ENCODE data around the gene GBP2.
"Not testable (repeated sequence)": the region's sequence is repeated elsewhere in the genome, so short reads cannot be mapped to it uniquely, and the experiment has no call there.

Gene GBP2, protein sequence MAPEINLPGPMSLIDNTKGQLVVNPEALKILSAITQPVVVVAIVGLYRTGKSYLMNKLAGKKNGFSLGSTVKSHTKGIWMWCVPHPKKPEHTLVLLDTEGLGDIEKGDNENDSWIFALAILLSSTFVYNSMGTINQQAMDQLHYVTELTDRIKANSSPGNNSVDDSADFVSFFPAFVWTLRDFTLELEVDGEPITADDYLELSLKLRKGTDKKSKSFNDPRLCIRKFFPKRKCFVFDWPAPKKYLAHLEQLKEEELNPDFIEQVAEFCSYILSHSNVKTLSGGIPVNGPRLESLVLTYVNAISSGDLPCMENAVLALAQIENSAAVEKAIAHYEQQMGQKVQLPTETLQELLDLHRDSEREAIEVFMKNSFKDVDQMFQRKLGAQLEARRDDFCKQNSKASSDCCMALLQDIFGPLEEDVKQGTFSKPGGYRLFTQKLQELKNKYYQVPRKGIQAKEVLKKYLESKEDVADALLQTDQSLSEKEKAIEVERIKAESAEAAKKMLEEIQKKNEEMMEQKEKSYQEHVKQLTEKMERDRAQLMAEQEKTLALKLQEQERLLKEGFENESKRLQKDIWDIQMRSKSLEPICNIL

GRCh38 chr1:89125913-89126580 lies at the start of gene GBP2:
GBP2 (minus strand) TSS chr1:89126114; CDS start chr1:89121966, 4,148 bp downstream.
- peak; percentile 12 for DNase-seq (ENCODE audit: low spot score)

DNA sequence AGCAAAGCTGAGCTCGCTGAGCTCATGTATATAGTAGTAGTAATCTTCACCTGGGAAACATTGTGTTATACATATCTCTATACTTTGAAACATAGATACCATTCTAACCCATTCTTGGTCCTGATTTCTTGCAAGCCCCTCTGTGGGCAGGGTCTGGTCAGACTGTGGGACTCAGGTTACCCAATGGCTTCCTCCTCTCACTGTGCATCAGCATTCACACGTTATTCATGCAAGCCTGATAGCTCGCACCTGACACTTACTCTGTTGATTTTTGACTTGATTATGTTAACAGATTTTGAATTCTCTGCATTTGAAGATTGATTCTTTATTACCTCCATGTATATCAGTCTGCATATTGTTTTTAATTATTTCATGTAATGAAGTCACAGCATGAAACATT lies 48.6 kb upstream of the GBP2 start:
- no peak for DNase-seq (ENCODE audit: low spot score)

DNA sequence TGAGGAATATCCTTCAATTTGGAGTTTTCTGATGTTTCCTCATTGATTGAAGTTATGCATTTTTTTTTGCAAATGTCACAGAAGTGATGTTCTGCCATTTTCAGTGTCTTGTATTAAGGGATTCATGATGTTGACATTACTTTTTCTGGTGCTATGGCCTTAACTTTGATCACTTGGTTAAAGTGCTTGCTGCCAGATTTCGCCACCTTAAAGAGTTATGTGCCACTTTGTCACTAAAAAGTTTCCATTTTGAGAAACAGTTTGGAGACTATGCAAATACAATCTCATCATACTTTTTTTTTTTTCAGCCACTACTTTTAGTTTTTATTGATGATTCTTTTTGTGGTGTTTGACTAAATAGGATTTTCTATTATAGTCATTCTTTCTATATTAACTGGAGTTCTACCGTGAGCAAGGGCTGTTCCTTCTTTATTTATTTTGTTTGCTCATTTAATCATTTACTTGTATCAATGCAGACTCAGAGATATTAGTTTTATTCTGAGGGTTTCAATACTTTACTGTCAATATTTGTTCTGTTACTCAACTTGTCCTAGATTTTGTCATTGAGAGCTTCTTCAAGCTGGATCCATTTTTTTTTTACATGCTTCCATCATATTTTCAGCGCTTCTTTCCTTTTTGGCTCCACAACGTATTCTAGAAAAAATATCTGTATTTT lies 46.7 kb upstream of the GBP2 start:
- no peak for DNase-seq (ENCODE audit: low spot score)

GRCh38 chr1:89171067-89171438 lies 45.1 kb upstream of the GBP2 start:
- no peak for DNase-seq (ENCODE audit: low spot score)

GRCh38 chr1:89170170-89171066 lies 44.5 kb upstream of the GBP2 start:
- no peak for DNase-seq (ENCODE audit: low spot score)

GRCh38 chr1:89169166-89169565 lies 43.3 kb upstream of the GBP2 start:
- DNase-seq (ENCODE audit: low spot score): no peak

DNA sequence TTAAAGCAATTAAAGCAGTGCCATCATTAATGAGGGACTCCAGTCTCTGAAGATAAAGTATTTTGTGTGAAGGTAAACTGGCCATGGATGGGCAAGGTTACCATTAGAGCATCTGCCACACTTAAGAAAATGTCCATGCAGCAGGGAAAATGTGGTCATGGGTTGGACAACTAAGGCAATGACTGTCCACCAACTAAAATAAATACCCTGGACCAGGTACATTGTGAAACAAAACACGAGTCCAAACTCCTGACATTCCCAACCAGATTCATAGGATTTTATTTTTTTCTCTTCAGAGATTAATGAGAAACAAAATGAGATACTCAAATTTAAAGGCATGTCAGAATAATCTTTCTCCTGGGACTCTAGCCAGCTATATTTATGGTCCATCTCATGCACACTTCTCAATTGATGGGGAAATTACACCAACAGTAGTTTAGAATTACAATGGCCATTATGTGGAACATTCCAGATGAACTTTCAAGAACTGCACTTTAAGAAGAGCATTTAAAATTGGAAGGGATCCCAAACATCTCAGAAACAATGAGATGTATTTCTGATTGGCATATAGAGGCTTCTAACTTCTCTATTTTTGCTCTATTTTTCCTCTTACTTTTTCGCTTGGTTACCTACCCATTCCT lies 41.8 kb upstream of the GBP2 start:
- no peak for DNase-seq (ENCODE audit: low spot score)

GRCh38 chr1:89166705-89167104 lies 40.8 kb upstream of the GBP2 start:
- no peak for DNase-seq (ENCODE audit: low spot score)

DNA sequence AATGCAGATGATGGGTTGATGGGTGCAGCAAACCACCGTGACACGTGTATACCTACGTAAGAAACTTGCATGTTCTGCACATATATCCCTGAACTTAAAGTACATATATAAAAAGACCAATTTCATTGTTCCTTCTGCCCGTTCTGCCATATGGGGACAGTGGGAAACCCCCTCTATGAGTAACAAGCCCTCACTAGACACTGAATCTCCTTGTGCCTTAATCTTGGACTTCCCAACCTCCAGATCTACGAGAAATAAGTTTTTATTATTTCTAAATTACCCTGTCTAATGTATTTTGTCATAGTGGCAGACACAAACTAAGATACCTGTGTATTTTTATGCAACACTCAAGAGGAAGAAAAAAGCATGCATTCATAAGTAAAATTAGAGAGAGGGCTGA lies 39.9 kb upstream of the GBP2 start:
- DNase-seq (ENCODE audit: low spot score): no peak

DNA sequence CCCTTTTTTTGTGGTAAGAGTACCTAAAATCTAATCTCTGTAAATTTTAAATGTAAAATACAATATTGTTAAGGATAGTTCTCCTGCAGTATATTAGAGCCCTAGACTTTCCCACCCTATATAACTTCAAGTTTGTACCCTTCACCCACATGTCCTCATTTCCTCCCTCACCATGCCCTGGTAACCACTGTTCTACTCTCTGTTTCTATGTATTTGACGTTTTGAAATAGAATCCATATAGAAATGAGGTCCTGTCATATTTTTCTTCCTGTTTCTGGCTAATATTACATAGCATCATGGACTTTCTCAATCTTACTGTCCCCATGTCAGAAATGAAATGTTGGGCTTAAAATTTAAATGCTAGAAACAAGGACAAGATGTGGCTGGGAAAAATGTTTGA lies 25.1 kb upstream of the GBP2 start:
- DNase-seq (ENCODE audit: low spot score): no peak

DNA sequence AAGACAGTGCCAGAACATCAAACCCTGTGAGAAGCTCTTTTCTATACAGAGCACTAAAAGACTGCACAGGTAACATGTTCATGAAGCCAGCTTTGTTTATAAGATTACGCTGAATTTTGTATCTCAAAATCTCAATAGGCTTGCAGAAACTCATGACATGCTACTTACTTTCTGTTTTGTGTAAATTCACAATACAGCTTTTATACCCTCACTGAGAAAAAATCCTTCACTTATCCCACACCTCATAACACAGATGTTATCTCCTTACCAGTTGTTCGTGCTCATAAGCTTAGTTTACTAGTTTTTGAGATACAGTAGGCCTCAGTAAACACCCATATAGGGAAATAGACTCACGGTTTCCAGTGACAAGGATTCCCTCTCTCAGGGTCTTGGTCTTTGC lies 24.1 kb upstream of the GBP2 start:
- no peak for DNase-seq (ENCODE audit: low spot score)

DNA sequence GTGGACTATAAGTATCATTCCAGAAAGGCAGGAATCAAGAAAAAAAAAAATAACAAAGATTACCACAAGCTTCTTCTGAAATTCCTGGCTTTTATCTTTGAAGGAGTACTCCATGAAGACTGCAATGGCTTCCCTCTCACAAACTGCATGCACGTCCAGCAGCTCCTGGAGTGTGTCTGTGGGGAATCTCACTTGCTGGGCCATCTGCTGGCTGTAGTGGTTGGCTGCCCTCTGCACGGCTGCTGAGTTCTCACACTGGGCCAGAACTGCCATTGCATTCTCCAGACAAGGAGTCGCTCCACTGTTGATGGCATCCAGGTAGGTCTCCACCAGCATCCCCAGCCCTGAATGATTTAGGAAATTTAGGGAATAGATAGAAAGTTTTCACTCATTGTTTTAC lies 23.3 kb upstream of the GBP2 start:
- DNase-seq (ENCODE audit: low spot score): no peak

DNA sequence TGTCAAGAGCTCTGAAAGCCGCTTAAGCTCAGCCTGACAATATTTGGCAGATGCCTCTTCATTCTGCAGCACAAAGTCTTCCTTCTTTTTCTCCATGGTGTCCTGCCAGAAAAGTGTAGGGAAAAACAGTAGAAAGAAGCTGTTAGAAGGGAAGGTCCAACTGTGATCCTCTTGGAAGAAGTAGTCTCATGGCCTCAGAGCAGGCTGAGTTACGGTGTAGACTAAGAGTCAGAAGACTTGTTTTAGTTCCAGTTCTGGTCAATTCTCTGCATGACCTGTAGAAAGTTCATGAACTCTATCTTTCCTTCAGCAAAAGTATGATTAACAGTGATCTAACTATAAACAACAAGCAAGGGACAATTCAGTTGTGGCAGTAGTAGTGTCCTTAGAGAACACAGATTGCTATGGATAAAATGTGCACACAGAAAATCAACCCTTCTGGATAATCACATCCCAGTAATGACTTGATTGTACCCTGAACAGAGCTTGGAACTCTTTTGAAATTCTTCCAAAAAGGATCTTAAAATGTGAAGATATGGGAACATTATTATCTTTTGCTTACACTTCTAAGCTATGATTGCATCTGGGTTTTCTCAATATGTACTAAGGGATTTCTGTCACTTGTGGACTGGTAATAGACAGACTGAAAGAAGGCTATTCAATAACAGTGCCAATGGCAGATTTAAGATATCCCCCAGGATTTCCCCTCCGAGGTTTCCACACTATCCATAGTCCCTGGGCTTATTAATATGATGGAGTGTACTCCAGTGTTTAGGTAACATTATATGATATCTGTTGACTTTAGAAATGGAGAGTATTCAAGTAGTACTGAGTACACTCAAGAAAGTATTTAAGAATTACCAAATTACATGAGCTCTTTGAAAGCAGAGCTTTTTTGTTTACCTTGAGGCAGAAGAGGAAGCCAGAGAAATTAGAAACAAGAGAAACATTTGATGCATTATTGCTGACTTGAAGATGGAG lies 22.1 kb upstream of the GBP2 start:
- no peak for DNase-seq (ENCODE audit: low spot score)

DNA sequence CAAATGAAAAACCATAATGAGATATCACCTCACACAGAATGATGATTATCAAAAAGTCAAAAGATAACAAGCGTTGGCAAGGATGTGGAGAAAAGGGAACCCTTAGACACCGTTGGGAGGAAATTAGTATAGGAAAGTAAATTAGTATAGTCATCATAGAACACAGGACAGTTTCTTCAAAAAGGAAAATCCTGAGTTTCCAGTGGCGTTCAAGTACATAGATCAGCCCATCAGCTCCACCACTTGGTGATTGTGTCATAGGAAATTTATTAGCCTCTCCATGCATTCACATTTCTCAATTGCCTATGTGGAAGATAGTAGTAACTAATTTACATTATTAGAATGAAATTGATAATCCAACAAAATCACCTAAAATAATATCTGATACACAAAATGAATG lies 20.8 kb upstream of the GBP2 start:
- no peak for DNase-seq (ENCODE audit: low spot score)

DNA sequence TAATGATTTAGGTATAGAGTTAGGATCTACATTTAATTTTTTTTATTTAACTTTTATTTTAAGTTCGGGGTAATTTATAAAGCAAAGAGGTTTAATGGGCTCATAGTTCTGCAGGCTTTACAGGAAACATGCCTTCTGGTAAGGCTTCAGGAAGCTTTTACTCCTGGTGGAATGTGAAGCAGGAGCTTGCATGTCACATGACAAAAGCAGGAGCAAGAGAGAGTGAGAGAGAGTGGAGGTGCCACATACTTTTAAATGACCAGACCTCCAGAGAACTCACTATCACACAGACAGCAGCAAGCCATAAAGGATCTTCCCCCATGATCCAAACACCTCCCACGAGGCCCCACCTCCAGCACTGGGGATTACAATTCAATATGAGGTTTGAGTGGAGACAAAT lies 17.6 kb upstream of the GBP2 start:
- no peak for DNase-seq (ENCODE audit: low spot score)

DNA sequence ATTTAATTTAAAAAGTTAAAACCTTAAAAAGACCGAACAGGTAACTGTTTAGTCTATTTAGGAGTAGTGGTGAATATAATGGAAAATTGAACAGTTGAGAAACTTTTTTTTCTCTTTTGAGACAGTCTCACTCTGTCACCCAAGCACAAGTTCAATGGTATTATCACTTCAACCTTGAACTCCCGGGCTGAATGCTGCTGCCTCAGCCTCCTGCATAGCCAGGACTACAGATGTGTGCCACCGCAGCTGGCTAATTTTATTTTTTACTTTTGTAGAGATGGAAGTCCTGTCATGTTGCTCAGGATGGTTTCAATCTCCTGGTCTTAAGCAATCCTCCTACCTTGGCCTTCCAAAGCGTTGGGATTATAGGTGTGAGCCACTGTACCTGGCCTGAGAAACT lies 16.2 kb upstream of the GBP2 start:
- DNase-seq (ENCODE audit: low spot score): no peak

DNA sequence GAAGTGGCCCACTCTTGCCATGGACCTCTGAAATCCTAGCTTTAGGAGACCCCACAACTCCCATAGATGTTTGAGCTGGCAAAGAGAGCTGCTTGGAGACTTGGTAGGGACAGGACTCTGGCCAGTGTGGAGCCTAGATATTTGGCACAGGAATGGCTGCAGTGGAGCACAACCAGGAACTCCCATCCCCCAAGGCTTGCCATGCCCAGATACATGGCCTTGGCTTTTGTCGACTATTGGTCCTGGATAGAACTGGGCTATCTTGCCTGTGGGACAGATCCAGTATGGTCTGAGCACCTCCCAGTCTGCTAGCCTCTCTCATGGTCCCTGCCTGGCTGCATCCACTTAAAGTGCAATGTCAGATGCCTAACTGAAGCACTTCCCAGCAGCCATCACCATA lies 7.8 kb upstream of the GBP2 start:
- no peak for DNase-seq (ENCODE audit: low spot score)

- no peak for DNase-seq (ENCODE audit: low spot score)
Measured at GRCh38 chr1:89130716-89131115, 4.8 kb upstream of the GBP2 start.

DNA sequence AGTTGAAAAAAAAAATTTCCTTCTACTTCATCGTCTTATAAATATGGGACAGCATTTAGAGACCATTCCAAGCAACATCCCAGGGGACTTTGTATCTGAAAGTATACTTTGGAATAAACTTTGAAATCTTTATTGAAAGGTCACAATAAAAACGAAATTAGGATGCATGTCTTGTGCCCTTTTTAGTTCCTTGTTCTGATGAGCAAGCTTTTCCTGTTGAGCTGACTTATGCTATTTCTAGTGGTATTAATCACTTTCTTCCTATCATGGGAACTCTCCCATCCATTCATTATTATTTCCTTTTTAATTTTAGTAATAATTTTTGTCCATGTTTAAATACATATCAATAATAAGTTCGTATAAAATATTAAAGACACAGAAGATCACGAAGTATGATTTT lies 4.0 kb upstream of the GBP2 start:
- DNase-seq (ENCODE audit: low spot score): no peak

DNA sequence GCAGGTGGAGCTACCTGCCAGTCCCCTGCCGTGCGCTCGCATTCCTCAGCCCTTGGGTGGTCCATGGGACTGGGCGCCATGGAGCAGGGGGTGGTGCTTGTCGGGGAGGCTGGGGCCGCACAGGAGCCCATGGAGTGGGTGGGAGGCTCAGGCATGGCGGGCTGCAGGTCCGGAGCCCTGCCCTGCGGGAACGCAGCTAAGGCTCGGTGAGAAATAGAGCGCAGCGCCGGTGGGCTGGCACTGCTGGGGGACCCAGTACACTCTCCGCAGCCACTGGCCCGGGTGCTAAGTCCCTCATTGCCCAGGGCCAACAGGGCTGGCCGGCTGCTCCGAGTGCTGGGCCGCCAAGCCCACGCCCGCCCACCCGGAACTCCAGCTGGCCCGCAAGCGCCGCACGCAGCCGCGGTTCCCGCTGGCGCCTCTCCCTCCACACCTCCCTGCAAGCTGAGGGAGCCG lies 2.1 kb upstream of the GBP2 start:
- DNase-seq (ENCODE audit: low spot score): not testable (repeated sequence)

Data from putamen (tissue), 1 donor.